ENCODE data around the gene PIF1.

The PIF1 gene

GRCh38 chr15:64773606-64774005 lies 51.8 kb downstream of the PIF1 start:
- DNase-seq: no peak

GRCh38 chr15:64772964-64773363 lies 52.5 kb downstream of the PIF1 start:
- no peak for DNase-seq

- no peak for DNase-seq
These were observed 53.0 kb downstream of the PIF1 start for GRCh38 chr15:64772488-64772887.

- DNase-seq: no peak
These were observed 54.8 kb downstream of the PIF1 start for GRCh38 chr15:64770626-64771025.

GRCh38 chr15:64767203-64767602 lies 58.2 kb downstream of the PIF1 start:
- no peak for DNase-seq

GRCh38 chr15:64766058-64766457 lies 59.4 kb downstream of the PIF1 start:
- DNase-seq: no peak

All from NCI-H774 (cell line).